Parathyroid adenoma (tissue), 2 donors: Measurements from ENCODE around the gene KIFC1.
"Not testable (repeated sequence)": the region's sequence is repeated elsewhere in the genome, so short reads cannot be mapped to it uniquely, and the experiment has no call there.

Experiments
- H2AFZ ChIP-seq: fragments of 300-600 bp; sonication (generic); one replicate; pipeline ENCODE4 v1.7.0; 2017; ENCODE audit warnings: antibody characterized with exemption, mild to moderate bottlenecking
- H3K27ac ChIP-seq: fragments of 300-600 bp; sonication (generic); one replicate; pipeline ENCODE4 v1.7.0; 2017
- H3K27me3 ChIP-seq: fragments of 300-600 bp; sonication (generic); one replicate; pipeline ENCODE4 v1.7.0; 2017; ENCODE audit warnings: low read length; ENCODE audit not compliant: control insufficient read depth, insufficient read depth
- H3K36me3 ChIP-seq: fragments of 300-600 bp; sonication (generic); one replicate; pipeline ENCODE4 v1.7.0; 2017; ENCODE audit warnings: low read length; ENCODE audit not compliant: control insufficient read depth, insufficient read depth
- H3K4me1 ChIP-seq: fragments of 300-600 bp; sonication (generic); one replicate; pipeline ENCODE4 v1.7.0; 2017; ENCODE audit warnings: control low read depth
- H3K4me2 ChIP-seq: fragments of 300-600 bp; sonication (generic); one replicate; pipeline ENCODE4 v1.7.0; 2017; ENCODE audit warnings: low read length
- H3K4me3 ChIP-seq: fragments of 300-600 bp; sonication (generic); one replicate; pipeline ENCODE4 v1.7.0; 2017; ENCODE audit warnings: low read depth, low read length
- H3K79me2 ChIP-seq: fragments of 300-600 bp; sonication (generic); one replicate; pipeline ENCODE4 v1.7.0; 2017; ENCODE audit warnings: control low read depth
- H3K9ac ChIP-seq: fragments of 300-600 bp; sonication (generic); one replicate; pipeline ENCODE4 v1.7.0; 2017; ENCODE audit warnings: mild to moderate bottlenecking
- H3K9me3 ChIP-seq: fragments of 300-600 bp; sonication (generic); one replicate; pipeline ENCODE4 v1.7.0; 2017; ENCODE audit warnings: low read length; ENCODE audit not compliant: control insufficient read depth
- TF ChIP-seq, protein P1 (sequence below): fragments of 300-600 bp; sonication (generic); IDR thresholded peaks from one replicate; pipeline ENCODE4 v1.7.0; 2017; ENCODE audit warnings: antibody characterized with exemption, mild to moderate bottlenecking
- donor health status: primary hyperparathyroidism.

The KIFC1 gene

DNA sequence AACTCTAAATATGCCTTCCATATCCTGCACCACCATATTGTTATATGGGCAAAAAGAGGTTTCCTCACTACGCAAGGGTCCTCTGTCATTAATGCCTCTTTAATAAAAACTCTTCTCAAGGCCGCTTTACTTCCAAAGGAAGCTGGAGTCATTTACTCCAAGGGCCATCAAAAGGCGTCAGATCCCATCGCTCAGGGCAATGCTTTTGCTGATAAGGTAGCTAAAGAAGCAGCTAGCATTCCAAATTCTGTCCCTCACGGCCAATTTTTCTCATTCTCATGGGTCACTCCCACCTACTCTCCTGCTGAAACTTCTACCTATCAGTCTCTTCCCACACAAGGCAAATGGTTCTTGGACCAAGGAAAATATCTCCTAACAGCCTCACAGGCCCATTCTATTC is 43.8 kb upstream of the KIFC1 start:
- TF ChIP-seq, protein P1, sequence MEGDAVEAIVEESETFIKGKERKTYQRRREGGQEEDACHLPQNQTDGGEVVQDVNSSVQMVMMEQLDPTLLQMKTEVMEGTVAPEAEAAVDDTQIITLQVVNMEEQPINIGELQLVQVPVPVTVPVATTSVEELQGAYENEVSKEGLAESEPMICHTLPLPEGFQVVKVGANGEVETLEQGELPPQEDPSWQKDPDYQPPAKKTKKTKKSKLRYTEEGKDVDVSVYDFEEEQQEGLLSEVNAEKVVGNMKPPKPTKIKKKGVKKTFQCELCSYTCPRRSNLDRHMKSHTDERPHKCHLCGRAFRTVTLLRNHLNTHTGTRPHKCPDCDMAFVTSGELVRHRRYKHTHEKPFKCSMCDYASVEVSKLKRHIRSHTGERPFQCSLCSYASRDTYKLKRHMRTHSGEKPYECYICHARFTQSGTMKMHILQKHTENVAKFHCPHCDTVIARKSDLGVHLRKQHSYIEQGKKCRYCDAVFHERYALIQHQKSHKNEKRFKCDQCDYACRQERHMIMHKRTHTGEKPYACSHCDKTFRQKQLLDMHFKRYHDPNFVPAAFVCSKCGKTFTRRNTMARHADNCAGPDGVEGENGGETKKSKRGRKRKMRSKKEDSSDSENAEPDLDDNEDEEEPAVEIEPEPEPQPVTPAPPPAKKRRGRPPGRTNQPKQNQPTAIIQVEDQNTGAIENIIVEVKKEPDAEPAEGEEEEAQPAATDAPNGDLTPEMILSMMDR = no peak
- no peak overlapping the region for H3K4me2 ChIP-seq
- no peaks in the 10 kb centered on the region for H3K4me1 ChIP-seq
- H3K9ac ChIP-seq = no peak overlapping the region
- no peaks in the 10 kb centered on the region for H3K36me3 ChIP-seq
- H3K9me3 ChIP-seq = no peaks in the 10 kb centered on the region
- no peak overlapping the region for H2AFZ ChIP-seq
- H3K27ac ChIP-seq = no peak overlapping the region
- H3K27me3 ChIP-seq = no peaks in the 10 kb centered on the region
- H3K4me3 ChIP-seq = no peak overlapping the region
- no peaks in the 10 kb centered on the region for H3K79me2 ChIP-seq

- not testable (repeated sequence) for H3K27me3 ChIP-seq, H3K9ac ChIP-seq, H3K9me3 ChIP-seq, H3K79me2 ChIP-seq, H3K36me3 ChIP-seq, H3K4me1 ChIP-seq, H3K27ac ChIP-seq, H2AFZ ChIP-seq, H3K4me3 ChIP-seq, H3K4me2 ChIP-seq
Measured at GRCh38 chr6:33355860-33356259, 35.8 kb upstream of the KIFC1 start.

- Histone ChIP-seq H3K4me2 (no peak overlapping the region), H3K27me3 (no peaks in the 10 kb centered on the region), H3K9ac (no peak overlapping the region), H3K27ac (no peak overlapping the region), H3K4me1 (no peaks in the 10 kb centered on the region), H3K36me3 (no peaks in the 10 kb centered on the region), H3K79me2 (no peaks in the 10 kb centered on the region), H2AFZ (no peak overlapping the region), H3K4me3 (no peak overlapping the region), H3K9me3 (no peaks in the 10 kb centered on the region)
- TF ChIP-seq, protein P1 = no peak
Measured at GRCh38 chr6:33356295-33356694, 35.3 kb upstream of the KIFC1 start.

DNA sequence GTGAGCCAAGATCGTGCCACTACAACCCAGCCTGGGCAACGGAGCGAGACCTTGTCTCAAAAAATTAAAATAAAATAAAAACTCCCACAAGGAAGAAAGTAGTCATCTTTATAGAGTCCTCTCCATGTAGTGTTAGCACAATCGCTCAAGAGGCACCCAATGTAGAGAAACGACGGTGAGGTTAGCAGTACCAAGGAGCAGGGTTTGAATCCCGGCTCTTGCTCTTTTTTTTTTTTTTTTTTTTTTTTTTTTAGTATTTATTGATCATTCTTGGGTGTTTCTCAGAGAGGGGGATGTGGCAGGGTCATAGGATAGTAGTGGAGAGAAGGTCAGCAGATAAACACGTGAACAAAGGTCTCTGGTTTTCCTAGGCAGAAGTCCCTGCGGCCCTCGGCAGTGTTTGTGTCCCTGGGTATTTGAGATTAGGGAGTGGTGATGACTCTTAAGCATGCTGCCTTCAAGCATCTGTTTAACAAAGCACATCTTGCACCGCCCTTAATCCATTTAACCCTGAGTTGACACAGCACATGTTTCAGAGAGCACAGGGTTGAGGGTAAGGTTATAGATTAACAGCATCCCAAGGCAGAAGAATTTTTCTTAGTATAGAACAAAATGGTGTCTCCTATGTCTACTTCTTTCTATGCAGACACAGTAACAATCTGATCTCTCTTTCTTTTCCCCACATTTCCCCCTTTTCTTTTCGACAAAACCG is 34.3 kb upstream of the KIFC1 start:
- H2AFZ ChIP-seq, H3K27me3 ChIP-seq, H3K79me2 ChIP-seq, H3K27ac ChIP-seq, H3K36me3 ChIP-seq, H3K4me1 ChIP-seq, H3K4me3 ChIP-seq, H3K4me2 ChIP-seq, H3K9me3 ChIP-seq, H3K9ac ChIP-seq: not testable (repeated sequence)

- no peaks in the 10 kb centered on the region for H3K36me3 ChIP-seq
- H3K79me2 ChIP-seq = no peaks in the 10 kb centered on the region
- no peak overlapping the region for H3K4me3 ChIP-seq
- TF ChIP-seq, protein P1 = no peak
- no peak overlapping the region for H3K27ac ChIP-seq
- H3K4me2 ChIP-seq = no peak overlapping the region
- H3K4me1 ChIP-seq = peaks cover 9% of the 10 kb centered on the region
- H3K27me3 ChIP-seq = no peaks in the 10 kb centered on the region
- H3K9me3 ChIP-seq = no peaks in the 10 kb centered on the region
- no peak overlapping the region for H3K9ac ChIP-seq
- no peak overlapping the region for H2AFZ ChIP-seq
Measured at GRCh38 chr6:33359331-33359730, 32.3 kb upstream of the KIFC1 start.

DNA sequence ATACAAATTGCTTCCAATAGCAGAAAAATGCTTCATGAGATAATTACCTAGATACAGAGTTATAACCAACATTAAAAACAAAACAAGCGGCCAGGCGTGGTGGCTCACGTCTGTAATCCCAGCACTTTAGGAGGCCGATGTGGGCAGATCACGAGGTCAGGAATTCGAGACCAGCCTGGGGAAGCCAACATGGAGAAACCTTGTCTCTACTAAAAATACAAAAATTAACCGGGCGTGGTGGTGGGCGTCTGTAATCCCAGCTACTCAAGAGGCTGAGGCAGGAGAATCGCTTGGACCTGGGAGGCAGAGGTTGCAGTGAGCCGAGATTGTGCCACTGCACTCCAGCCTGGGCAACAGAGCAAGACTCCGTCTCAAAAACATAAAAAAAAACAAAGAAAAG is 28.1 kb upstream of the KIFC1 start:
- H3K27ac ChIP-seq = not testable (repeated sequence)
- peak overlapping the region; percentile 52 for H2AFZ ChIP-seq

GRCh38 chr6:33364475-33365205 is 27.0 kb upstream of the KIFC1 start:
- H3K79me2 ChIP-seq, H3K27me3 ChIP-seq, H3K9me3 ChIP-seq: not testable (repeated sequence)

More for the DNA sequence above, 28.1 kb upstream of the KIFC1 start:
- H3K9me3 ChIP-seq, H3K4me1 ChIP-seq, H3K9ac ChIP-seq, H3K4me2 ChIP-seq, H3K79me2 ChIP-seq, H3K4me3 ChIP-seq, H3K27me3 ChIP-seq, H3K36me3 ChIP-seq: not testable (repeated sequence)

DNA sequence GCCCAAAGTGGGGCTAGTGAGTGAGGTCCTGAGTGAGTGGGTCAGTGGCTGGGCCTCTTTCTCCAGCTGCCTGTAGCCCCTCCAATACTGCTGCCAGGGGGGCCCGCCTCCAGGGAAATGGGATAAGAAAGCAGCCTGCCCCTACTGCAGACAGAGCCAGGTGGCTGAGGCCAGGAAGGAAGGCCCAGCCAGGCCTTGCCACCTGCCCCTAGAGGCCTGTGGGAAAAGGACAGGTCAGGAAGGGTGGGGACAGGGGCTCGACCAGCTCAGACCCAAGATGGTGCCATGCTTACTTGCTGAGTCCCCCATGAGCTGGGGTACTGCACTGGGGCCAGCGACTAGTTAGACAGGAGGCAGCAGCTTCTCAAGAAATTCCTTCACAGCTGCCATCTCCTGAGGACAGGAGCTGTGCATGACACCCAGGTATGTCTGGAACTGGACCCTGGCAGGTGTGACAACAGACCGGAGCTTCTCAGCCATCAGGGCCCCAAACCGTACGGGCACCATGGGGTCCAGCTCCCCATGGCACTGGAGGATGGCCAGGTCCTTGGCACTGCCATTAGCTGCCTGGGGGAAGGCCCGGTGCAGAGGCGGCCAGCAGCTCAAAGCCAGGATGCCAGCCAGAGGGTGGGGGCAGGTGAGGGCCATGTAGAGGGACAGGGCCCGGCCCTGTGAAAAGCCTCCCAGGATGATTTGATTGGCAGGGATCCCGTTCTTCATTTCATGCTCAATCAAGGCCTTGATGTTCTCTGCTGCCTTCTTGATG is 26.2 kb upstream of the KIFC1 start:
- not testable (repeated sequence) for H3K4me3 ChIP-seq, H3K4me1 ChIP-seq, H3K9me3 ChIP-seq, H3K36me3 ChIP-seq, H3K9ac ChIP-seq, H3K27me3 ChIP-seq, H3K4me2 ChIP-seq, H3K79me2 ChIP-seq, H3K27ac ChIP-seq
- H2AFZ ChIP-seq = peak overlapping the region; percentile 24

More at GRCh38 chr6:33364475-33365205, 27.0 kb upstream of the KIFC1 start:
- H3K4me1 ChIP-seq, H3K27ac ChIP-seq, H3K9ac ChIP-seq, H3K36me3 ChIP-seq, H3K4me3 ChIP-seq: not testable (repeated sequence)
- peak overlapping the region; percentile 26 for H3K4me2 ChIP-seq
- peak overlapping the region; percentile 24 for H2AFZ ChIP-seq
